ENCODE data around the gene AKT1. TPM values are rescaled to one million over a fixed set of nuclear protein-coding genes. Genes with fewer than 3 reads are reported as not detected.

The AKT1 gene
- total and polyA plus RNA-seq, 2 of the 13 experiments (the other 11 are each of a cell fraction or from before 2014, with no cell fraction given) = 96.2 to 116 TPM

GRCh38 chr14:104776961-104777807 lies 18.4 kb downstream of the AKT1 start (continued):
- no peak for TF ChIP-seq EHMT2 (IDR thresholded peaks at IDR 0.05; ENCODE audit: borderline replicate concordance, low read depth, low read length)
- no peak for TF ChIP-seq ZNF530 (CRISPR knock-in tag; IDR thresholded peaks at IDR 0.05; ENCODE audit: low read depth)
- peak; percentile 34 for TF ChIP-seq ZEB1 (IDR thresholded peaks at IDR 0.05; ENCODE audit: insufficient replicate concordance, low read depth)
- no peak for TF ChIP-seq NR2C2 (CRISPR knock-in tag; IDR thresholded peaks at IDR 0.05; ENCODE audit: borderline replicate concordance)
- TF ChIP-seq HMGA1 (CRISPR knock-in tag; conservative IDR thresholded peaks at IDR 0.05) = no peak
- TF ChIP-seq CTCF (CRISPR knock-in tag; IDR thresholded peaks at IDR 0.05) = 0 out of 2 replicates have a peak, but pooled peaks have one; percentile 9

GRCh38 chr14:104776481-104776880 lies 19.1 kb downstream of the AKT1 start:
- TF ChIP-seq FOXO1 (CRISPR knock-in tag; IDR thresholded peaks at IDR 0.05) = no peak
- TF ChIP-seq ZNF883 (CRISPR knock-in tag; IDR thresholded peaks at IDR 0.05; ENCODE audit: not compliant biosample characterization) = no peak
- TF ChIP-seq MEIS1 (CRISPR knock-in tag; IDR thresholded peaks at IDR 0.05; ENCODE audit: borderline replicate concordance) = no peak
- peak; percentile 20; the same call in 1 of the 2 replicates for TF ChIP-seq ZNF263 (CRISPR knock-in tag; IDR thresholded peaks at IDR 0.05)
- no peak for TF ChIP-seq KDM1A (CRISPR knock-in tag; IDR thresholded peaks at IDR 0.05)
- peak in 1 of 2 experiments; percentile 28; a peak in 1 of 4 replicates for TF ChIP-seq POLR2A (IDR thresholded peaks at IDR 0.05; ENCODE audit: insufficient read depth in 1 of 2, low read depth in 2 of 2, low read length in 2 of 2)
- TF ChIP-seq POLR2G (IDR thresholded peaks at IDR 0.05; ENCODE audit: low read depth, low read length) = 0 out of 2 replicates have a peak, but pooled peaks have one; percentile 6
- no peak for TF ChIP-seq HDAC2 (CRISPR knock-in tag; IDR thresholded peaks at IDR 0.05)
- no peak for TF ChIP-seq GMEB1 (CRISPR knock-in tag; IDR thresholded peaks at IDR 0.05; ENCODE audit: borderline replicate concordance)
- TF ChIP-seq ATF1 (CRISPR knock-in tag; IDR thresholded peaks at IDR 0.05) = no peak

More at GRCh38 chr14:104776481-104776880, 19.1 kb downstream of the AKT1 start:
- no peaks in the 10 kb centered on the region for H3K79me2 ChIP-seq (ENCODE audit: insufficient read depth, low read length)
- no TSS peak for BruUV-seq (replicated peaks)
- 98% methylated on average over 13 of the region's 15 CpGs for WGBS (ENCODE audit: low lambda C conversion rate)
- ATAC-seq = no peak
- POLR2A ChIA-PET = no interaction called here
- FAIRE-seq = no peak
- H3K4me2 ChIP-seq (ENCODE audit: low read depth, low read length) = no peak overlapping the region
- H3K27ac ChIP-seq (ENCODE audit: extremely low read length, insufficient read depth, low read length) = no peak overlapping the region
- CTCF ChIA-PET (ENCODE audit: low intra/inter-chr PET ratio, low total read pairs) = no interaction called here
- DNase-seq (ENCODE audit: low spot score) = no peak
- intact Hi-C loops (cut with micrococcal nuclease; ENCODE audit: unreplicated experiment) (no loop called here), in situ Hi-C loops (cut with HindIII; ENCODE audit: extremely low pct_ligation_motif_present, low pct_unique_long_range_greater_than_20kb) (no loop called here)
- H4K20me1 ChIP-seq (ENCODE audit: insufficient read depth, low read length) = 0 out of 2 replicates have a peak, but pooled peaks cover 3% of the 10 kb centered on the region
- H3K4me3 ChIP-seq (replicated peaks in 1 of 3; ENCODE audit: insufficient read depth in 1 of 3, low read depth in 2 of 3, low read length in 3 of 3) = no peak overlapping the region
- H3K9ac ChIP-seq (ENCODE audit: insufficient read depth, low read depth, low read length) = no peak overlapping the region
- 0 out of 2 replicates have a peak, but pooled peaks cover 2% of the 10 kb centered on the region for H3K9me3 ChIP-seq (ENCODE audit: low read length)
- peaks cover 24 to 37% of the 10 kb centered on the region in 2 experiments; a peak in 4 of 5 replicates for H3K36me3 ChIP-seq (replicated peaks in 1 of 2; ENCODE audit: control insufficient read depth in 1 of 2, insufficient read depth in 2 of 2, low read length in 2 of 2)
- H2AFZ ChIP-seq (ENCODE audit: low read length) = no peak overlapping the region
- H3K27me3 ChIP-seq (ENCODE audit: control insufficient read depth in 1 of 2, insufficient read depth in 2 of 2, low read length in 2 of 2) = no peaks in the 10 kb centered on the region
- no peaks in the 10 kb centered on the region for H3K4me1 ChIP-seq (ENCODE audit: insufficient read depth, low read length)
